ENCODE data around the gene BLCAP. TPM values are rescaled to one million over a fixed set of nuclear protein-coding genes. Genes with fewer than 3 reads are reported as not detected.

Gene BLCAP
- total and polyA plus RNA-seq, 4 donors: 53.3 to 81.5 (median 55.2) TPM

- WGBS, 2 donors: 89 to 90% methylated on average over 7 of the region's 7 CpGs
- ATAC-seq (ENCODE audit: insufficient read depth, low FRiP score) (no peak), DNase-seq (no peak)
- H3K4me1 ChIP-seq (ENCODE audit: control insufficient read depth in 5 of 5, insufficient read depth in 5 of 5, low read length in 5 of 5): no peaks in the 10 kb centered on the region
- H3K27me3 ChIP-seq (ENCODE audit: control insufficient read depth in 3 of 3, insufficient read depth in 3 of 3, low read length in 2 of 3): no peaks in the 10 kb centered on the region
- no peak overlapping the region for H3K27ac ChIP-seq (ENCODE audit: low read depth in 1 of 2, low read length in 1 of 2)
- no peak overlapping the region for H3K9ac ChIP-seq (ENCODE audit: insufficient read depth in 1 of 2, low read length in 2 of 2)
- TF ChIP-seq CTCF (IDR thresholded peaks at IDR 0.05; ENCODE audit: control extremely low read depth, extremely low read depth): no peak
- H3K4me3 ChIP-seq: no peak overlapping the region
- H3K9me3 ChIP-seq (ENCODE audit: control insufficient read depth in 4 of 4, insufficient read depth in 3 of 4, low read length in 3 of 4): no peaks in the 10 kb centered on the region
- H3K36me3 ChIP-seq (ENCODE audit: control insufficient read depth in 4 of 4, insufficient read depth in 4 of 4, low read length in 4 of 4): no peaks in the 10 kb centered on the region
Measured at GRCh38 chr20:37501940-37502339, 25.7 kb downstream of the BLCAP start.

- no peak for TF ChIP-seq CTCF (IDR thresholded peaks at IDR 0.05; ENCODE audit: control extremely low read depth, extremely low read depth)
- Histone ChIP-seq H3K9ac (ENCODE audit: insufficient read depth in 1 of 2, low read length in 2 of 2) (no peak overlapping the region), H3K36me3 (ENCODE audit: control insufficient read depth in 4 of 4, insufficient read depth in 4 of 4, low read length in 4 of 4) (no peaks in the 10 kb centered on the region), H3K9me3 (ENCODE audit: control insufficient read depth in 4 of 4, insufficient read depth in 3 of 4, low read length in 3 of 4) (no peaks in the 10 kb centered on the region), H3K4me3 (no peak overlapping the region), H3K27me3 (ENCODE audit: control insufficient read depth in 3 of 3, insufficient read depth in 3 of 3, low read length in 2 of 3) (no peaks in the 10 kb centered on the region), H3K4me1 (ENCODE audit: control insufficient read depth in 5 of 5, insufficient read depth in 5 of 5, low read length in 5 of 5) (no peaks in the 10 kb centered on the region), H3K27ac (ENCODE audit: low read depth in 1 of 2, low read length in 1 of 2) (no peak overlapping the region)
- DNase-seq (no peak), ATAC-seq (ENCODE audit: insufficient read depth, low FRiP score) (no peak)
- 95 to 96% methylated on average over 7 of the region's 7 CpGs for WGBS, 2 donors
Measured at GRCh38 chr20:37500311-37500710, 27.4 kb downstream of the BLCAP start.

GRCh38 chr20:37498066-37498665 lies 29.5 kb downstream of the BLCAP start:
- TF ChIP-seq CTCF (IDR thresholded peaks at IDR 0.05; ENCODE audit: control extremely low read depth, extremely low read depth): no peak
- DNase-seq (no peak), ATAC-seq (ENCODE audit: insufficient read depth, low FRiP score) (no peak)
- Histone ChIP-seq H3K9ac (ENCODE audit: insufficient read depth in 1 of 2, low read length in 2 of 2) (no peak overlapping the region), H3K27me3 (ENCODE audit: control insufficient read depth in 3 of 3, insufficient read depth in 3 of 3, low read length in 2 of 3) (no peaks in the 10 kb centered on the region), H3K9me3 (ENCODE audit: control insufficient read depth in 4 of 4, insufficient read depth in 3 of 4, low read length in 3 of 4) (peaks cover 0 to 4% (median 0%) of the 10 kb centered on the region in 4 donors), H3K36me3 (ENCODE audit: control insufficient read depth in 4 of 4, insufficient read depth in 4 of 4, low read length in 4 of 4) (peaks cover 0 to 2% (median under 1%) of the 10 kb centered on the region in 4 donors), H3K27ac (ENCODE audit: low read depth in 1 of 2, low read length in 1 of 2) (no peak overlapping the region), H3K4me1 (ENCODE audit: control insufficient read depth in 5 of 5, insufficient read depth in 5 of 5, low read length in 5 of 5) (no peaks in the 10 kb centered on the region), H3K4me3 (no peak overlapping the region)
- WGBS, 2 donors: 94 to 95% methylated on average over 2 of the region's 2 CpGs

GRCh38 chr20:37494796-37495195 lies 32.9 kb downstream of the BLCAP start:
- DNase-seq: no peak
- Histone ChIP-seq H3K27ac (ENCODE audit: low read depth in 1 of 2, low read length in 1 of 2) (no peak overlapping the region), H3K9me3 (ENCODE audit: control insufficient read depth in 4 of 4, insufficient read depth in 3 of 4, low read length in 3 of 4) (peaks cover 0 to 7% (median 0%) of the 10 kb centered on the region in 4 donors), H3K4me1 (ENCODE audit: control insufficient read depth in 5 of 5, insufficient read depth in 5 of 5, low read length in 5 of 5) (no peaks in the 10 kb centered on the region), H3K36me3 (ENCODE audit: control insufficient read depth in 4 of 4, insufficient read depth in 4 of 4, low read length in 4 of 4) (peaks cover 0 to 5% (median 2%) of the 10 kb centered on the region in 4 donors), H3K27me3 (ENCODE audit: control insufficient read depth in 3 of 3, insufficient read depth in 3 of 3, low read length in 2 of 3) (no peaks in the 10 kb centered on the region), H3K4me3 (no peak overlapping the region), H3K9ac (ENCODE audit: insufficient read depth in 1 of 2, low read length in 2 of 2) (no peak overlapping the region)
- TF ChIP-seq CTCF (IDR thresholded peaks at IDR 0.05; ENCODE audit: control extremely low read depth, extremely low read depth): no peak
- no peak for ATAC-seq (ENCODE audit: insufficient read depth, low FRiP score)
- 89 to 93% methylated on average over 5 of the region's 5 CpGs for WGBS, 2 donors
